HepG2 (cell line): ENCODE data around the gene IGF2BP1. TPM values are rescaled to one million over a fixed set of nuclear protein-coding genes. Genes with fewer than 3 reads are reported as not detected.

Experiments
- CAMTA2 ChIP-seq: sonication (generic); formaldehyde crosslinking; IDR thresholded peaks from 2 replicates; pipeline ENCODE4 v1.4.0; 2020; ENCODE audit warnings: mild to moderate bottlenecking, missing genetic modification reagents, borderline replicate concordance
- RBAK ChIP-seq: sonication (generic); formaldehyde crosslinking; IDR thresholded peaks from 2 replicates; pipeline ENCODE4 v1.5.1; 2020; ENCODE audit warnings: mild to moderate bottlenecking, missing genetic modification reagents
- SP5 ChIP-seq: IDR thresholded peaks from 2 replicates; pipeline ENCODE4 v1.6.1; 2016; ENCODE audit warnings: low read depth, borderline replicate concordance
- ZNF547 ChIP-seq: sonication (generic); formaldehyde crosslinking; IDR thresholded peaks from 2 replicates; pipeline ENCODE4 v1.5.1; 2020; ENCODE audit warnings: mild to moderate bottlenecking, missing genetic modification reagents
- ZNF557 ChIP-seq: sonication (generic); formaldehyde crosslinking; IDR thresholded peaks from 2 replicates; pipeline ENCODE4 v1.4.0; 2020; ENCODE audit warnings: missing genetic modification reagents
- ZNF773 ChIP-seq: sonication (generic); formaldehyde crosslinking; IDR thresholded peaks from 2 replicates; pipeline ENCODE4 v1.4.0; 2020; ENCODE audit warnings: missing genetic modification reagents, borderline replicate concordance
- polyA plus RNA-seq, 8 experiments: library from polyadenylated mRNA; depleted of rRNA in 3 of 8; stranded (reverse) in 7 of 8; unstranded in 1 of 8; fragments of >200 nt; fragmentation: Illumina TruSeq in 4 of 8; extraction: Trizol in 4 of 8; gene quantifications; 2 replicates each; pipeline versions ENCODE4 v1.2.1 to v1.2.3, GENCODE V29; 2011 to 2016; ENCODE audit warnings: low read depth in 4 of 8, missing spikeins in 1 of 8, mixed read lengths in 1 of 8; ENCODE audit not compliant: insufficient read depth in 1 of 8
- total RNA-seq, 5 experiments: library from RNA; depleted of rRNA; stranded (reverse); fragments of >200 nt; fragmentation: Illumina TruSeq; extraction: Trizol; gene quantifications; 2 replicates each; pipeline ENCODE4 v1.2.3, GENCODE V29; 2016; ENCODE audit warnings: low read depth in 1 of 5
- TF ChIP-seq, protein P1 (sequence below), 2 experiments: fragments of 450-650 bp in 1 of 2; sonication (generic) in 1 of 2; formaldehyde crosslinking in 1 of 2; IDR thresholded peaks; 2 replicates each; pipeline versions ENCODE4 v1.6.1 to v1.8.0; 2016 to 2022; ENCODE audit warnings: antibody characterized with exemption in 1 of 2, mild to moderate bottlenecking in 1 of 2, missing genetic modification reagents in 1 of 2
- TF ChIP-seq, protein P2 (sequence below): sonication (generic); formaldehyde crosslinking; IDR thresholded peaks from 2 replicates; pipeline ENCODE4 v1.8.1; 2023; ENCODE audit warnings: missing genetic modification reagents, inconsistent platforms, borderline replicate concordance
- TF ChIP-seq, protein P3 (sequence below): sonication (generic); formaldehyde crosslinking; IDR thresholded peaks from 2 replicates; pipeline ENCODE4 v1.5.0; 2020; ENCODE audit warnings: mild to moderate bottlenecking, missing genetic modification reagents, borderline replicate concordance

The IGF2BP1 gene
- total and polyA plus RNA-seq, 2 of the 13 experiments (the other 11 are each of a cell fraction or from before 2014, with no cell fraction given): 29.7 to 75.1 TPM

DNA sequence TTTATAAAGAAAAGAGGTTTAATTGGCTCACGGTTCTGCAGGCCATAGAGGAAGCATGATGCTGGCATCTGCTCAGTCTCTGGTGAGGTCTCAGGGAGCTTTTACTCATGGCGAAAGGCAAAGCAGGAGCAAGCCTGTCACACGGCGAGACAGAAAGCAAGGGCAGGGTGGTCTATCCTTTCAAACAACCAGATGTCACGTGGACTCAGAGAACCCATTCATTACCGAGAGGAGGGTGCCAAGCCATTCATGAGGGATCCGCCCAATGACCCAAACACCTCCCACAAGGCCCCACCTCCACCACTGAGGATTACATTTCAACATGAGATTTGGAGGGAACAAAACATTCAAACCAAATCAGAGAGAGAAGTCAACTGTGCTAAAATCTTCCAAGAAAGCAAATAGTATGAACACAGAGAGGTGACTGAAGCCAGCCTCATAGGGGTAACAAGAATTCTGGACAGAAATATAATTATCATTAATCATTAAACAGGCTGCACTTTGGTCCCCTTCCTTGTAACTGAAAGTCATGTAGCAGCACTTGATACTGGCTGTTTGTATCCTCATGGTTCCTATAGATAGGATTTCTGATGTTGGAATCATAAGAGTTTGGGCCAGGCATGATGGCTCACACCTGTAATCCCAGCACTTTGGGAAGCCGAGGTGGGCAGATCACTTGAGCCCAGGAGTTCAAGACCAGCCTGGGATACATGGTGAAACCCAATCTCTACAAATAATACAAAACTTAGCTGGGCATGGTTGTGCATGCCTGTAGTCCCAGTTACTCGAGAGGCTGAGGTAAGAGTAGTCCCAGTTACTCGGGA lies 82.9 kb downstream of the IGF2BP1 start (continued):
- TF ChIP-seq, protein P1, sequence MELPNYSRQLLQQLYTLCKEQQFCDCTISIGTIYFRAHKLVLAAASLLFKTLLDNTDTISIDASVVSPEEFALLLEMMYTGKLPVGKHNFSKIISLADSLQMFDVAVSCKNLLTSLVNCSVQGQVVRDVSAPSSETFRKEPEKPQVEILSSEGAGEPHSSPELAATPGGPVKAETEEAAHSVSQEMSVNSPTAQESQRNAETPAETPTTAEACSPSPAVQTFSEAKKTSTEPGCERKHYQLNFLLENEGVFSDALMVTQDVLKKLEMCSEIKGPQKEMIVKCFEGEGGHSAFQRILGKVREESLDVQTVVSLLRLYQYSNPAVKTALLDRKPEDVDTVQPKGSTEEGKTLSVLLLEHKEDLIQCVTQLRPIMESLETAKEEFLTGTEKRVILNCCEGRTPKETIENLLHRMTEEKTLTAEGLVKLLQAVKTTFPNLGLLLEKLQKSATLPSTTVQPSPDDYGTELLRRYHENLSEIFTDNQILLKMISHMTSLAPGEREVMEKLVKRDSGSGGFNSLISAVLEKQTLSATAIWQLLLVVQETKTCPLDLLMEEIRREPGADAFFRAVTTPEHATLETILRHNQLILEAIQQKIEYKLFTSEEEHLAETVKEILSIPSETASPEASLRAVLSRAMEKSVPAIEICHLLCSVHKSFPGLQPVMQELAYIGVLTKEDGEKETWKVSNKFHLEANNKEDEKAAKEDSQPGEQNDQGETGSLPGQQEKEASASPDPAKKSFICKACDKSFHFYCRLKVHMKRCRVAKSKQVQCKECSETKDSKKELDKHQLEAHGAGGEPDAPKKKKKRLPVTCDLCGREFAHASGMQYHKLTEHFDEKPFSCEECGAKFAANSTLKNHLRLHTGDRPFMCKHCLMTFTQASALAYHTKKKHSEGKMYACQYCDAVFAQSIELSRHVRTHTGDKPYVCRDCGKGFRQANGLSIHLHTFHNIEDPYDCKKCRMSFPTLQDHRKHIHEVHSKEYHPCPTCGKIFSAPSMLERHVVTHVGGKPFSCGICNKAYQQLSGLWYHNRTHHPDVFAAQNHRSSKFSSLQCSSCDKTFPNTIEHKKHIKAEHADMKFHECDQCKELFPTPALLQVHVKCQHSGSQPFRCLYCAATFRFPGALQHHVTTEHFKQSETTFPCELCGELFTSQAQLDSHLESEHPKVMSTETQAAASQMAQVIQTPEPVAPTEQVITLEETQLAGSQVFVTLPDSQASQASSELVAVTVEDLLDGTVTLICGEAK (IDR thresholded peaks at IDR 0.05): no peak
- TF ChIP-seq, protein P1 (CRISPR knock-in tag; IDR thresholded peaks at IDR 0.05): no peak
- TF ChIP-seq, protein P2, sequence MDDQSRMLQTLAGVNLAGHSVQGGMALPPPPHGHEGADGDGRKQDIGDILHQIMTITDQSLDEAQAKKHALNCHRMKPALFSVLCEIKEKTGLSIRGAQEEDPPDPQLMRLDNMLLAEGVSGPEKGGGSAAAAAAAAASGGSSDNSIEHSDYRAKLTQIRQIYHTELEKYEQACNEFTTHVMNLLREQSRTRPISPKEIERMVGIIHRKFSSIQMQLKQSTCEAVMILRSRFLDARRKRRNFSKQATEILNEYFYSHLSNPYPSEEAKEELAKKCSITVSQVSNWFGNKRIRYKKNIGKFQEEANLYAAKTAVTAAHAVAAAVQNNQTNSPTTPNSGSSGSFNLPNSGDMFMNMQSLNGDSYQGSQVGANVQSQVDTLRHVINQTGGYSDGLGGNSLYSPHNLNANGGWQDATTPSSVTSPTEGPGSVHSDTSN (CRISPR knock-in tag): no peak
- TF ChIP-seq ZNF557 (CRISPR knock-in tag): no peak
- TF ChIP-seq ZNF547 (CRISPR knock-in tag): no peak
- 0 out of 2 replicates have a peak, but pooled peaks have one; percentile 28 for TF ChIP-seq SP5
- TF ChIP-seq CAMTA2 (CRISPR knock-in tag): no peak
- TF ChIP-seq ZNF773: no peak
- TF ChIP-seq, protein P3, sequence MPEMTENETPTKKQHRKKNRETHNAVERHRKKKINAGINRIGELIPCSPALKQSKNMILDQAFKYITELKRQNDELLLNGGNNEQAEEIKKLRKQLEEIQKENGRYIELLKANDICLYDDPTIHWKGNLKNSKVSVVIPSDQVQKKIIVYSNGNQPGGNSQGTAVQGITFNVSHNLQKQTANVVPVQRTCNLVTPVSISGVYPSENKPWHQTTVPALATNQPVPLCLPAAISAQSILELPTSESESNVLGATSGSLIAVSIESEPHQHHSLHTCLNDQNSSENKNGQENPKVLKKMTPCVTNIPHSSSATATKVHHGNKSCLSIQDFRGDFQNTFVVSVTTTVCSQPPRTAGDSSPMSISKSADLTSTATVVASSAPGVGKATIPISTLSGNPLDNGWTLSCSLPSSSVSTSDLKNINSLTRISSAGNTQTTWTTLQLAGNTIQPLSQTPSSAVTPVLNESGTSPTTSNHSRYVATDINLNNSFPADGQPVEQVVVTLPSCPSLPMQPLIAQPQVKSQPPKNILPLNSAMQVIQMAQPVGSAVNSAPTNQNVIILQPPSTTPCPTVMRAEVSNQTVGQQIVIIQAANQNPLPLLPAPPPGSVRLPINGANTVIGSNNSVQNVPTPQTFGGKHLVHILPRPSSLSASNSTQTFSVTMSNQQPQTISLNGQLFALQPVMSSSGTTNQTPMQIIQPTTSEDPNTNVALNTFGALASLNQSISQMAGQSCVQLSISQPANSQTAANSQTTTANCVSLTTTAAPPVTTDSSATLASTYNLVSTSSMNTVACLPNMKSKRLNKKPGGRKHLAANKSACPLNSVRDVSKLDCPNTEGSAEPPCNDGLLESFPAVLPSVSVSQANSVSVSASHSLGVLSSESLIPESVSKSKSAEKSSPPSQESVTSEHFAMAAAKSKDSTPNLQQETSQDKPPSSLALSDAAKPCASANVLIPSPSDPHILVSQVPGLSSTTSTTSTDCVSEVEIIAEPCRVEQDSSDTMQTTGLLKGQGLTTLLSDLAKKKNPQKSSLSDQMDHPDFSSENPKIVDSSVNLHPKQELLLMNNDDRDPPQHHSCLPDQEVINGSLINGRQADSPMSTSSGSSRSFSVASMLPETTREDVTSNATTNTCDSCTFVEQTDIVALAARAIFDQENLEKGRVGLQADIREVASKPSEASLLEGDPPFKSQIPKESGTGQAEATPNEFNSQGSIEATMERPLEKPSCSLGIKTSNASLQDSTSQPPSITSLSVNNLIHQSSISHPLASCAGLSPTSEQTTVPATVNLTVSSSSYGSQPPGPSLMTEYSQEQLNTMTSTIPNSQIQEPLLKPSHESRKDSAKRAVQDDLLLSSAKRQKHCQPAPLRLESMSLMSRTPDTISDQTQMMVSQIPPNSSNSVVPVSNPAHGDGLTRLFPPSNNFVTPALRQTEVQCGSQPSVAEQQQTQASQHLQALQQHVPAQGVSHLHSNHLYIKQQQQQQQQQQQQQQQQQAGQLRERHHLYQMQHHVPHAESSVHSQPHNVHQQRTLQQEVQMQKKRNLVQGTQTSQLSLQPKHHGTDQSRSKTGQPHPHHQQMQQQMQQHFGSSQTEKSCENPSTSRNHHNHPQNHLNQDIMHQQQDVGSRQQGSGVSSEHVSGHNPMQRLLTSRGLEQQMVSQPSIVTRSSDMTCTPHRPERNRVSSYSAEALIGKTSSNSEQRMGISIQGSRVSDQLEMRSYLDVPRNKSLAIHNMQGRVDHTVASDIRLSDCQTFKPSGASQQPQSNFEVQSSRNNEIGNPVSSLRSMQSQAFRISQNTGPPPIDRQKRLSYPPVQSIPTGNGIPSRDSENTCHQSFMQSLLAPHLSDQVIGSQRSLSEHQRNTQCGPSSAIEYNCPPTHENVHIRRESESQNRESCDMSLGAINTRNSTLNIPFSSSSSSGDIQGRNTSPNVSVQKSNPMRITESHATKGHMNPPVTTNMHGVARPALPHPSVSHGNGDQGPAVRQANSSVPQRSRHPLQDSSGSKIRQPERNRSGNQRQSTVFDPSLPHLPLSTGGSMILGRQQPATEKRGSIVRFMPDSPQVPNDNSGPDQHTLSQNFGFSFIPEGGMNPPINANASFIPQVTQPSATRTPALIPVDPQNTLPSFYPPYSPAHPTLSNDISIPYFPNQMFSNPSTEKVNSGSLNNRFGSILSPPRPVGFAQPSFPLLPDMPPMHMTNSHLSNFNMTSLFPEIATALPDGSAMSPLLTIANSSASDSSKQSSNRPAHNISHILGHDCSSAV (CRISPR knock-in tag): no peak
- TF ChIP-seq RBAK: no peak
